ENCODE results near the gene CLMN.

- TF ChIP-seq RBM22 (optimal IDR thresholded peaks at IDR 0.05; ENCODE audit: low read length), result no peak
- no peak for TF ChIP-seq CHD2 (IDR thresholded peaks at IDR 0.05; ENCODE audit: low read depth, low read length)
- no peak for TF ChIP-seq CTCF (CRISPR knock-in tag; IDR thresholded peaks at IDR 0.05)
- no peak for TF ChIP-seq TAF1 (CRISPR knock-in tag; IDR thresholded peaks at IDR 0.05)
- TF ChIP-seq JUN (CRISPR knock-in tag; IDR thresholded peaks at IDR 0.05), result no peak
- no peak for TF ChIP-seq SIN3A (IDR thresholded peaks at IDR 0.05; ENCODE audit: borderline replicate concordance, low read depth, low read length)
- TF ChIP-seq ZBTB44 (CRISPR knock-in tag; IDR thresholded peaks at IDR 0.05), result no peak
- TF ChIP-seq CREB3 (CRISPR knock-in tag; IDR thresholded peaks at IDR 0.05), result no peak
- no peak for TF ChIP-seq REST (IDR thresholded peaks at IDR 0.05; ENCODE audit: borderline replicate concordance in 1 of 2, low read depth in 1 of 2, low read length in 2 of 2)
These were observed 44.2 kb downstream of the CLMN start for GRCh38 chr14:95275494-95275893.

Measured in HepG2 (cell line).